Gastrocnemius medialis (tissue), 4 donors: Measurements from ENCODE around the gene CRYBG3.

Source experiments
- POLR2A ChIP-seq, 2 donors: fragments of 450-650 bp; IDR thresholded peaks; one replicate each; pipeline ENCODE4 v1.6.1; 2017; ENCODE audit warnings: antibody characterized with exemption in 2 of 2, mild to moderate bottlenecking in 2 of 2, moderate library complexity in 2 of 2
- TF ChIP-seq, protein P1 (sequence below), 5 experiments: fragments of 450-650 bp in 3 of 5; fragments of 200-600 bp in 2 of 5; sonication (generic) in 2 of 5; IDR thresholded peaks in 4 of 5; conservative IDR thresholded peaks in 1 of 5; 1 replicate in 4 of 5; 2 replicates in 1 of 5; pipeline ENCODE4 v1.5.1; 2016 to 2019; ENCODE audit warnings: antibody characterized with exemption in 5 of 5, mild to moderate bottlenecking in 3 of 5, moderate library complexity in 3 of 5

DNA sequence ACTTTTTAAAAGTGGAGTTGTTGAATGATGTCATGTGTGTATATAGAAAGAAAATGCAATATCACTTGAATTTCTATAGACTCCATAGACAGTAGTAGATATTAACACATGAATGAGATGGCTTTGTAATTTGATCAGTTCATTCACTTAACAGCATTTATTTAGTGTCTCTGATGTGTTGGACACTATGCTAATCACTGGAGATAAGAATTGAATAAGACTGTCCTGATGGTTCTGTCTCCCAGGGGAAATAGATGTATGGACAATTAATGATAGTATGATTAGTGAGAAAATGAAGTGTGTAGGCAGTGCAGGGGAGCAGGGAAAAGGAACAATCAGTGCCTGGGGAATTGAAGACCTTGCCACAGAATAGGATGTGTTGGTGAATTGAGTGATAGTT is 77.5 kb downstream of the CRYBG3 start:
- TF ChIP-seq, protein P1, sequence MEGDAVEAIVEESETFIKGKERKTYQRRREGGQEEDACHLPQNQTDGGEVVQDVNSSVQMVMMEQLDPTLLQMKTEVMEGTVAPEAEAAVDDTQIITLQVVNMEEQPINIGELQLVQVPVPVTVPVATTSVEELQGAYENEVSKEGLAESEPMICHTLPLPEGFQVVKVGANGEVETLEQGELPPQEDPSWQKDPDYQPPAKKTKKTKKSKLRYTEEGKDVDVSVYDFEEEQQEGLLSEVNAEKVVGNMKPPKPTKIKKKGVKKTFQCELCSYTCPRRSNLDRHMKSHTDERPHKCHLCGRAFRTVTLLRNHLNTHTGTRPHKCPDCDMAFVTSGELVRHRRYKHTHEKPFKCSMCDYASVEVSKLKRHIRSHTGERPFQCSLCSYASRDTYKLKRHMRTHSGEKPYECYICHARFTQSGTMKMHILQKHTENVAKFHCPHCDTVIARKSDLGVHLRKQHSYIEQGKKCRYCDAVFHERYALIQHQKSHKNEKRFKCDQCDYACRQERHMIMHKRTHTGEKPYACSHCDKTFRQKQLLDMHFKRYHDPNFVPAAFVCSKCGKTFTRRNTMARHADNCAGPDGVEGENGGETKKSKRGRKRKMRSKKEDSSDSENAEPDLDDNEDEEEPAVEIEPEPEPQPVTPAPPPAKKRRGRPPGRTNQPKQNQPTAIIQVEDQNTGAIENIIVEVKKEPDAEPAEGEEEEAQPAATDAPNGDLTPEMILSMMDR (IDR thresholded peaks at IDR 0.05 in 4 of 5, conservative IDR thresholded peaks at IDR 0.05 in 1 of 5) = no peak
- TF ChIP-seq POLR2A (IDR thresholded peaks at IDR 0.05) = no peak
